ENCODE data around the gene SPOCK1.

DNA sequence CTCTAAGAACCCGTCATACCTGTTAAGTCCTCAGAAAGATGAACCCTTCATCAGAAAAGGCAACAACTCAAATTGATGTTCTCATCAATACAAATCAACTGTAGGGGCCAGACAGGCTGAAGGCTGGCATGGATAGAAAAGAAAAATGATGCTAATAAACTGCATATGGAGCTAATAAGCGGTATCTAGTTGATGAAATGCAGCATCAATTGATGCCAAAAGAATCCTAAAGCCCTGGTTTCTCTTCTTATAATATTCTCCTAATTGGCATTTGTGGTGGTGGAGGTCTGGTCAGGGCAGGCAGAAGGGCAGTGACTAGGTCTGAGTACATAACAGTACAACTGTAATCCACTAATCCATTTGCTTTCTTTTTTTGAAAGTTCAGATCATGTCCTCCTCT lies 322.5 kb downstream of the SPOCK1 start:
- no peak for TF ChIP-seq TARDBP (IDR thresholded peaks at IDR 0.05)
- TF ChIP-seq FOXM1 (IDR thresholded peaks at IDR 0.05; ENCODE audit: borderline replicate concordance): no peak
- TF ChIP-seq SUZ12 (IDR thresholded peaks at IDR 0.05): no peak
- no peak for TF ChIP-seq FOXA1 (IDR thresholded peaks at IDR 0.05)
- no peak for TF ChIP-seq HDGF (IDR thresholded peaks at IDR 0.05; ENCODE audit: borderline replicate concordance)
- TF ChIP-seq, protein P1, sequence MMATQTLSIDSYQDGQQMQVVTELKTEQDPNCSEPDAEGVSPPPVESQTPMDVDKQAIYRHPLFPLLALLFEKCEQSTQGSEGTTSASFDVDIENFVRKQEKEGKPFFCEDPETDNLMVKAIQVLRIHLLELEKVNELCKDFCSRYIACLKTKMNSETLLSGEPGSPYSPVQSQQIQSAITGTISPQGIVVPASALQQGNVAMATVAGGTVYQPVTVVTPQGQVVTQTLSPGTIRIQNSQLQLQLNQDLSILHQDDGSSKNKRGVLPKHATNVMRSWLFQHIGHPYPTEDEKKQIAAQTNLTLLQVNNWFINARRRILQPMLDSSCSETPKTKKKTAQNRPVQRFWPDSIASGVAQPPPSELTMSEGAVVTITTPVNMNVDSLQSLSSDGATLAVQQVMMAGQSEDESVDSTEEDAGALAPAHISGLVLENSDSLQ (IDR thresholded peaks at IDR 0.05): no peak
- TF ChIP-seq CTBP1 (IDR thresholded peaks at IDR 0.05; ENCODE audit: borderline replicate concordance): no peak
- no peak for TF ChIP-seq SP1 (IDR thresholded peaks at IDR 0.05)
- TF ChIP-seq ZNF384 (IDR thresholded peaks at IDR 0.05): no peak
- no peak for TF ChIP-seq FOXK2 (IDR thresholded peaks at IDR 0.05)
- TF ChIP-seq NFRKB (IDR thresholded peaks at IDR 0.05): no peak
- TF ChIP-seq ARNT (IDR thresholded peaks at IDR 0.05): no peak
- no peak for TF ChIP-seq BHLHE40 (IDR thresholded peaks at IDR 0.05; ENCODE audit: borderline replicate concordance)

Measured in HEK293T (cell line).